ENCODE data around the gene SLC39A11. TPM values are rescaled to one million over a fixed set of nuclear protein-coding genes. Genes with fewer than 3 reads are reported as not detected.

SLC39A11 gene
- total RNA-seq, 1 experiment from 2014 or later = 57.1 TPM

- H3F3A ChIP-seq (ENCODE audit: insufficient read depth, low read depth) = peaks cover 40% of the 10 kb centered on the region
- no peaks in the 10 kb centered on the region for H3K9me2 ChIP-seq (ENCODE audit: insufficient read depth)
- intact Hi-C loops (cut with micrococcal nuclease; ENCODE audit: unreplicated experiment) = no loop called here
- ChIA-PET CTCF (no interaction called here), POLR2A (ENCODE audit: unreplicated experiment) (no interaction called here)
- no peaks in the 10 kb centered on the region for H3K9me3 ChIP-seq (ENCODE audit: insufficient read depth, low read depth)
- no peak for DNase-seq
- H3K27ac ChIP-seq = peak overlapping the region; percentile 52
- no peaks in the 10 kb centered on the region for H3K36me3 ChIP-seq (ENCODE audit: low read depth)
- H3K4me1 ChIP-seq (replicated peaks; ENCODE audit: insufficient read depth) = peaks cover 47% of the 10 kb centered on the region
- 0 out of 2 replicates have a peak, but pooled peaks cover 4% of the 10 kb centered on the region for H3K79me2 ChIP-seq (ENCODE audit: low read depth)
- no peak overlapping the region for H3K4me2 ChIP-seq
- no TSS peak for BruUV-seq (replicated peaks)
- no peak overlapping the region for H2AFZ ChIP-seq
- H3K4me3 ChIP-seq = no peak overlapping the region
- H4K20me1 ChIP-seq (ENCODE audit: insufficient read depth) = no peaks in the 10 kb centered on the region
- H3K27me3 ChIP-seq (ENCODE audit: insufficient read depth, low read depth) = no peaks in the 10 kb centered on the region
- TF ChIP-seq EZH2 (IDR thresholded peaks at IDR 0.05; ENCODE audit: low read depth) = no peak
Measured at GRCh38 chr17:72975509-72975908, 117.0 kb downstream of the SLC39A11 start.

GRCh38 chr17:72974605-72975232 is 117.8 kb downstream of the SLC39A11 start:
- Histone ChIP-seq H3K4me3 (no peak overlapping the region), H3K9me3 (ENCODE audit: insufficient read depth, low read depth) (no peaks in the 10 kb centered on the region), H3K27me3 (ENCODE audit: insufficient read depth, low read depth) (no peaks in the 10 kb centered on the region), H3K79me2 (ENCODE audit: low read depth) (0 out of 2 replicates have a peak, but pooled peaks cover 4% of the 10 kb centered on the region), H3K4me2 (no peak overlapping the region), H3K27ac (peak overlapping the region; percentile 52), H3K36me3 (ENCODE audit: low read depth) (no peaks in the 10 kb centered on the region), H2AFZ (no peak overlapping the region), H3F3A (ENCODE audit: insufficient read depth, low read depth) (peaks cover 40% of the 10 kb centered on the region), H3K9me2 (ENCODE audit: insufficient read depth) (no peaks in the 10 kb centered on the region), H4K20me1 (ENCODE audit: insufficient read depth) (no peaks in the 10 kb centered on the region), H3K4me1 (replicated peaks; ENCODE audit: insufficient read depth) (peaks cover 47% of the 10 kb centered on the region)
- TF ChIP-seq EZH2 (IDR thresholded peaks at IDR 0.05; ENCODE audit: low read depth) (no peak), CTCF (conservative IDR thresholded peaks at IDR 0.05) (no peak)
- intact Hi-C loops (cut with micrococcal nuclease; ENCODE audit: unreplicated experiment) = no loop called here
- CTCF ChIA-PET = no interaction called here
- BruUV-seq (replicated peaks) = no TSS peak
- DNase-seq = peak in 1 of 2 experiments; percentile 80
- POLR2A ChIA-PET (ENCODE audit: unreplicated experiment) = interaction anchor here (0.6 kb wide), 1 partner anchor 291 kb away, joined by 7 read pairs; no protein-coding TSS in a partner anchor

- TF ChIP-seq EZH2 (IDR thresholded peaks at IDR 0.05; ENCODE audit: low read depth) = no peak
- TF ChIP-seq CTCF (conservative IDR thresholded peaks at IDR 0.05) = no peak
- peaks cover 28% of the 10 kb centered on the region for H3F3A ChIP-seq (ENCODE audit: insufficient read depth, low read depth)
- ChIA-PET POLR2A (ENCODE audit: unreplicated experiment) (no interaction called here), CTCF (no interaction called here)
- H3K4me1 ChIP-seq (replicated peaks; ENCODE audit: insufficient read depth) = peaks cover 42% of the 10 kb centered on the region
- intact Hi-C loops (cut with micrococcal nuclease; ENCODE audit: unreplicated experiment) = no loop called here
- H4K20me1 ChIP-seq (ENCODE audit: insufficient read depth) = no peaks in the 10 kb centered on the region
- H3K4me2 ChIP-seq = no peak overlapping the region
- no peak overlapping the region for H2AFZ ChIP-seq
- DNase-seq = no peak
- H3K27me3 ChIP-seq (ENCODE audit: insufficient read depth, low read depth) = no peaks in the 10 kb centered on the region
- no peak overlapping the region for H3K27ac ChIP-seq
- no peaks in the 10 kb centered on the region for H3K9me2 ChIP-seq (ENCODE audit: insufficient read depth)
- H3K9me3 ChIP-seq (ENCODE audit: insufficient read depth, low read depth) = no peaks in the 10 kb centered on the region
- H3K4me3 ChIP-seq = no peak overlapping the region
- BruUV-seq (replicated peaks) = no TSS peak
- no peaks in the 10 kb centered on the region for H3K36me3 ChIP-seq (ENCODE audit: low read depth)
- H3K79me2 ChIP-seq (ENCODE audit: low read depth) = peaks cover 4% of the 10 kb centered on the region; the same call in 1 of the 2 replicates
Measured at GRCh38 chr17:72972263-72972951, 120.1 kb downstream of the SLC39A11 start.

All from PC-9 (cell line).